Mucosa of stomach (tissue), 1 donor: ENCODE results near the gene MTMR3.

ENCODE experiments used
- H3K27me3 ChIP-seq: one replicate; pipeline ENCODE4 v1.7.0; 2013; ENCODE audit warnings: mild to moderate bottlenecking, low read length; ENCODE audit not compliant: control insufficient read depth, insufficient read depth
- H3K36me3 ChIP-seq: one replicate; pipeline ENCODE4 v1.7.0; 2013; ENCODE audit warnings: low read length; ENCODE audit not compliant: control insufficient read depth, insufficient read depth
- H3K4me1 ChIP-seq: one replicate; pipeline ENCODE4 v1.7.0; 2013; ENCODE audit warnings: mild to moderate bottlenecking, low read length; ENCODE audit not compliant: control insufficient read depth, insufficient read depth
- H3K4me3 ChIP-seq: one replicate; pipeline ENCODE4 v1.7.0; 2013; ENCODE audit warnings: low read length
- H3K9ac ChIP-seq: one replicate; pipeline ENCODE4 v1.7.0; 2013; ENCODE audit warnings: mild to moderate bottlenecking, low read length, moderate library complexity
- H3K9me3 ChIP-seq: one replicate; pipeline ENCODE4 v1.7.0; 2013; ENCODE audit warnings: mild to moderate bottlenecking, low read length, moderate library complexity; ENCODE audit not compliant: control insufficient read depth
- donor health status: Pancreatic carcinoma.

The MTMR3 gene

GRCh38 chr22:30041881-30042280 is 158.9 kb downstream of the MTMR3 start:
- no peak overlapping the region for H3K9ac ChIP-seq
- H3K36me3 ChIP-seq: no peaks in the 10 kb centered on the region
- H3K9me3 ChIP-seq: no peaks in the 10 kb centered on the region
- no peaks in the 10 kb centered on the region for H3K27me3 ChIP-seq
- no peak overlapping the region for H3K4me3 ChIP-seq
- peaks cover 28% of the 10 kb centered on the region for H3K4me1 ChIP-seq

GRCh38 chr22:30043161-30043560 is 160.2 kb downstream of the MTMR3 start:
- no peak overlapping the region for H3K4me3 ChIP-seq
- peaks cover 27% of the 10 kb centered on the region for H3K4me1 ChIP-seq
- no peaks in the 10 kb centered on the region for H3K36me3 ChIP-seq
- no peak overlapping the region for H3K9ac ChIP-seq
- no peaks in the 10 kb centered on the region for H3K9me3 ChIP-seq
- no peaks in the 10 kb centered on the region for H3K27me3 ChIP-seq

GRCh38 chr22:30044369-30044768 is 161.4 kb downstream of the MTMR3 start:
- no peaks in the 10 kb centered on the region for H3K36me3 ChIP-seq
- no peaks in the 10 kb centered on the region for H3K27me3 ChIP-seq
- H3K4me3 ChIP-seq: no peak overlapping the region
- H3K4me1 ChIP-seq: peaks cover 20% of the 10 kb centered on the region
- peak overlapping the region; percentile 14 for H3K9ac ChIP-seq
- no peaks in the 10 kb centered on the region for H3K9me3 ChIP-seq

- no peaks in the 10 kb centered on the region for H3K27me3 ChIP-seq
- H3K9me3 ChIP-seq: no peaks in the 10 kb centered on the region
- no peaks in the 10 kb centered on the region for H3K36me3 ChIP-seq
- H3K4me1 ChIP-seq: peaks cover 20% of the 10 kb centered on the region
- no peak overlapping the region for H3K4me3 ChIP-seq
- H3K9ac ChIP-seq: no peak overlapping the region
Observed at GRCh38 chr22:30044881-30045493, 162.0 kb downstream of the MTMR3 start.

GRCh38 chr22:30045494-30045887 is 162.5 kb downstream of the MTMR3 start:
- Histone ChIP-seq H3K9ac (no peak overlapping the region), H3K27me3 (no peaks in the 10 kb centered on the region), H3K4me1 (peaks cover 20% of the 10 kb centered on the region), H3K36me3 (no peaks in the 10 kb centered on the region), H3K4me3 (no peak overlapping the region), H3K9me3 (no peaks in the 10 kb centered on the region)

DNA sequence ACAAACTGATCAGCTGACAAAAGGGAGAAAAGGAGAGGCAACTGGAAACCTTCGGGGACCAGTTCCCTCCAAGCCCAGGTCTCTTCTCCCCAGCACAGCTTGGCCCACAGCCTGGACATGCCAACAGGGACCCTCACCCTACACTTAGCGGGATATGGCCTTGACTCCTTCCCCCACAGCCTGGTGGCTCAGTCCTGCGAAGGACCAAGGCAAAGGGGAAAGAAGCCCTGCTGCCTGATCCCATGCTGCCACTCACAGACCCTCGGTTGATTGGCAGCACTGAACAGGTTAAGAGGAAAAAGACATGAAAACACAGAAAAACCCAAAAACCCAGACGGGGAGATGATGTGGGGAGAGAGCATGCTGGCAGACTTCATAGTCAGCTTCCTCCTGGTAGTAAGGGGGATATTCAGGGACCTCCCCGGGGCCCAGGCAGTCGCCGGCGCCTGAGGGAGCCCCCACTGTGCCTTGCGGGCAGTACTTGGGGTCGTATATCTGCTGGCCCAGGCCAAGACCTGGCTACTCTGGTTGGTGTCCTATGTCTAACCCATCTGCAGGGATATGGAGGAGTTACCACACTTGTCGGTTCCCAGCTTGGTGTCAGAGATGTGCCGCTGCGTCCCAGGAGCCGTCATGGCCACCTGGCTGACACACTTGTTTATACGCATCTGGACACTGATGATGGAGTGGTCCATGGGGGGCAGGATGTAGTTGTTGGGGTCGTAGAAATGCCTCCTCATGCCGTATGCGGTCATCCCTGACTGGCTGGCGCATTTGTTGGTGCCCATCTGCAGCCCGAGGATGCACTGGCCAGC is 163.1 kb downstream of the MTMR3 start:
- Histone ChIP-seq H3K4me3 (no peak overlapping the region), H3K36me3 (no peaks in the 10 kb centered on the region), H3K4me1 (peaks cover 20% of the 10 kb centered on the region), H3K9me3 (no peaks in the 10 kb centered on the region), H3K27me3 (no peaks in the 10 kb centered on the region), H3K9ac (no peak overlapping the region)

- H3K27me3 ChIP-seq: no peaks in the 10 kb centered on the region
- no peak overlapping the region for H3K4me3 ChIP-seq
Observed at GRCh38 chr22:30046716-30047363, 163.9 kb downstream of the MTMR3 start.

GRCh38 chr22:30047364-30047738 is 164.4 kb downstream of the MTMR3 start:
- Histone ChIP-seq H3K36me3 (no peaks in the 10 kb centered on the region), H3K9me3 (no peaks in the 10 kb centered on the region), H3K9ac (no peak overlapping the region), H3K27me3 (no peaks in the 10 kb centered on the region), H3K4me1 (peaks cover 20% of the 10 kb centered on the region), H3K4me3 (no peak overlapping the region)

More at GRCh38 chr22:30046716-30047363, 163.9 kb downstream of the MTMR3 start:
- Histone ChIP-seq H3K4me1 (peaks cover 20% of the 10 kb centered on the region), H3K9me3 (no peaks in the 10 kb centered on the region), H3K36me3 (no peaks in the 10 kb centered on the region), H3K9ac (no peak overlapping the region)

GRCh38 chr22:30048681-30049080 is 165.7 kb downstream of the MTMR3 start:
- Histone ChIP-seq H3K4me1 (peaks cover 15% of the 10 kb centered on the region), H3K9me3 (no peaks in the 10 kb centered on the region), H3K4me3 (no peak overlapping the region), H3K9ac (no peak overlapping the region), H3K27me3 (no peaks in the 10 kb centered on the region), H3K36me3 (no peaks in the 10 kb centered on the region)

DNA sequence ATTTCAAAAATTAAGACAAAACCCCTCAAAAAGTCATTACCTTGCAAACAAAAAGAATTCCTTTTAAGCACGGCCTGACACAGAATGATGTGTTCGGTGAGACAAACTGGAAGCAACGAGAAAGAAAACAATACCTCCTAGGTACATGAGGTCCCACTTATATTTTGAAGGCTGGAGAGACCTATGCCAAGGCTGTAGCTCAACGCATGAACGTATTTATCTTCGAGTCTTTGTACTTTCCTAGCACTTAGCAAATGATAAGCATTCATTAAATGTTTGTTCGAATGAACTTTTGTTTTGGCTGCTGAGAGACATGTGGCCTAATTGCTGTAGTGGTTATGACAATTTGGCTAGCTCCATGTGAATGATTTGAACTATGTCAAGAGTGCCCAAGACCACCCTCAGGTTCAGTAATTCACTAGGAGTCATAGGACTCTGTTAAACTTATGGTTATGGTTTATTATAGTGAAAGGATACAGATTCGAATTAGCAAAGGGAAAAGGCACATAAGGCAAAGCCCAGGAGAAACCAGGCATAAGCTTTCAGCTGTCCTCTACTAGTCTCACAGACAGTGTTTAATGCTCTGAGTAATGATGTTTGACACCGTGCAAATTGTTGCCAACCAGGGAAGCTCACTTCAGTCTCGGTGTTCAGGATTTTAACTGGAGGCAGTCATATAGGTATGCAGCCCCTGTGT is 171.2 kb downstream of the MTMR3 start:
- H3K4me1 ChIP-seq: peaks cover 19% of the 10 kb centered on the region
- H3K27me3 ChIP-seq: no peaks in the 10 kb centered on the region
- no peak overlapping the region for H3K9ac ChIP-seq
- no peak overlapping the region for H3K4me3 ChIP-seq
- H3K36me3 ChIP-seq: no peaks in the 10 kb centered on the region
- H3K9me3 ChIP-seq: no peaks in the 10 kb centered on the region

GRCh38 chr22:30054764-30055069 is 171.7 kb downstream of the MTMR3 start:
- no peak overlapping the region for H3K9ac ChIP-seq
- H3K36me3 ChIP-seq: no peaks in the 10 kb centered on the region
- H3K9me3 ChIP-seq: no peaks in the 10 kb centered on the region
- no peak overlapping the region for H3K4me3 ChIP-seq
- peaks cover 19% of the 10 kb centered on the region for H3K4me1 ChIP-seq
- no peaks in the 10 kb centered on the region for H3K27me3 ChIP-seq

DNA sequence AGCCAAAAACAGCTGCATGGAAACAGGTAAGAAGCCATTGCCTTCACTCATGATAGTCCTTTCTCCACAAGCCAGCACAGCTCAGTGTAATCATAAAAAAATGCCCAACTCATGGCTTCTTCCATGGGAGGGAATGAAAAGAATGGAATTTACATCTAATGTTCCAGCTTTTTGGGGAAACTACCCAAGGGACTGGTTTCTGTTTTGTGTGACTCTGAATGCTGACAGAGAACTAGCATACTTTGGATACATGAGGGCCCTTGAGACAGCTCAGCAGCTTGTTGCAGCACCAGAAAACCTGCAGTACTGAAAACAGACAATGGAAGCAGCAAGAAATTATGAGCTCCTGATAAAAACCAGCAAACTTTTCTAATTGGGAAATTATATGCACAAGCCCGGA is 173.0 kb downstream of the MTMR3 start:
- Histone ChIP-seq H3K27me3 (no peaks in the 10 kb centered on the region), H3K4me1 (peaks cover 19% of the 10 kb centered on the region), H3K4me3 (no peak overlapping the region), H3K9me3 (no peaks in the 10 kb centered on the region), H3K36me3 (no peaks in the 10 kb centered on the region), H3K9ac (no peak overlapping the region)
